H1 (cell line): ENCODE measurements around the gene ATP5MC3. TPM values are rescaled to one million over a fixed set of nuclear protein-coding genes. Genes with fewer than 3 reads are reported as not detected.

ENCODE experiments used
- CTCF ChIA-PET: fragments of 300-600 bp; sonication (Branson Sonifier 250); formaldehyde crosslinking; loops from one replicate; lab custom pipeline; 2021; ENCODE audit not compliant: partially characterized antibody; lab: Charles Lee
- POLR2A ChIA-PET: fragments of 300-600 bp; sonication (Branson Sonifier 250); formaldehyde crosslinking; loops from one replicate; lab custom pipeline; 2021; ENCODE audit warnings: inconsistent platforms; ENCODE audit not compliant: partially characterized antibody; lab: Charles Lee
- DNase-seq, 2 experiments: peaks; one replicate each; pipeline versions ENCODE4 v3.0.0 to v3.0.0-alpha.2; 2010 to 2022; ENCODE audit warnings: low spot score in 2 of 2, low read depth in 1 of 2, mixed read lengths in 1 of 2
- FAIRE-seq: peaks from 2 replicates; lab custom pipeline; 2011; peaks lifted over from hg19 to GRCh38; lab: Jason Lieb, UNC
- H2AFZ ChIP-seq: 2 replicates; pipeline ENCODE4 v1.8.1; 2012; ENCODE audit warnings: low read length, inconsistent platforms
- H2AK5ac ChIP-seq: 2 replicates; pipeline ENCODE4 v1.6.1; 2013; ENCODE audit warnings: low read depth, low read length
- H2BK120ac ChIP-seq: replicated peaks from 2 replicates; pipeline ENCODE3; 2013; ENCODE audit warnings: low read depth, low read length, inconsistent platforms
- H2BK12ac ChIP-seq: 2 replicates; pipeline ENCODE4 v1.6.1; 2013; ENCODE audit warnings: low read depth, low read length
- H2BK15ac ChIP-seq: 2 replicates; pipeline ENCODE4 v1.6.1; 2013; ENCODE audit warnings: low read length
- H2BK20ac ChIP-seq: 2 replicates; pipeline ENCODE4 v1.6.1; 2013; ENCODE audit warnings: low read length
- H2BK5ac ChIP-seq: 2 replicates; pipeline ENCODE4 v1.6.1; 2013; ENCODE audit warnings: low read depth, low read length
- H3K14ac ChIP-seq: 2 replicates; pipeline ENCODE4 v1.6.1; 2013; ENCODE audit warnings: inconsistent platforms; ENCODE audit not compliant: insufficient read length
- H3K18ac ChIP-seq: 2 replicates; pipeline ENCODE4 v1.6.1; 2013; ENCODE audit warnings: low read length; ENCODE audit errors: extremely low read depth
- H3K23ac ChIP-seq: 2 replicates; pipeline ENCODE4 v1.6.1; 2013; ENCODE audit warnings: inconsistent platforms; ENCODE audit not compliant: insufficient read length
- H3K23me2 ChIP-seq: 2 replicates; pipeline ENCODE4 v1.6.1; 2013; ENCODE audit warnings: low read depth, low read length
- H3K27ac ChIP-seq: 2 replicates; pipeline ENCODE4 v1.6.1; 2011; ENCODE audit warnings: low read depth, low read length, inconsistent platforms
- H3K27me3 ChIP-seq, 4 experiments: replicated peaks in 1 of 4; 1 replicate in 1 of 4; 2 replicates in 3 of 4; pipeline versions ENCODE4 v1.6.1 to v1.8.1; 2011 to 2013; ENCODE audit warnings: low read length in 3 of 4, mild to moderate bottlenecking in 3 of 4, inconsistent platforms in 2 of 4, mixed read lengths in 2 of 4, moderate library complexity in 1 of 4; ENCODE audit not compliant: control insufficient read depth in 3 of 4, insufficient read depth in 3 of 4; ENCODE audit errors: extremely low read depth in 1 of 4
- H3K36me3 ChIP-seq, 4 experiments: 2 replicates each; pipeline versions ENCODE4 v1.6.1 to v1.8.1; 2011 to 2013; ENCODE audit warnings: mild to moderate bottlenecking in 4 of 4, low read length in 3 of 4, moderate library complexity in 2 of 4, control low read depth in 1 of 4, inconsistent platforms in 1 of 4; ENCODE audit not compliant: insufficient read depth in 4 of 4, control insufficient read depth in 2 of 4
- H3K4ac ChIP-seq: replicated peaks from 2 replicates; pipeline ENCODE3; 2013; ENCODE audit warnings: low read length, low read depth, mixed read lengths, inconsistent platforms; ENCODE audit not compliant: insufficient read length
- H3K4me1 ChIP-seq, 4 experiments: replicated peaks in 1 of 4; 1 replicate in 1 of 4; 2 replicates in 3 of 4; pipeline versions ENCODE4 v1.6.1 to v1.8.1; 2011 to 2013; ENCODE audit warnings: low read length in 3 of 4, inconsistent platforms in 2 of 4, mixed read lengths in 1 of 4; ENCODE audit not compliant: insufficient read depth in 4 of 4, control insufficient read depth in 3 of 4
- H3K4me2 ChIP-seq, 2 experiments: 2 replicates each; pipeline versions ENCODE4 v1.6.1 to v1.8.1; 2011 to 2013; ENCODE audit warnings: low read depth in 2 of 2, low read length in 2 of 2, control low read depth in 1 of 2, inconsistent platforms in 1 of 2, mild to moderate bottlenecking in 1 of 2; ENCODE audit not compliant: insufficient read depth in 1 of 2
- H3K4me3 ChIP-seq, 4 experiments: fragments of 200-600, 300-600 bp in 1 of 4; sonication (generic), shearing (Covaris generic), sonication (Bioruptor Twin) in 1 of 4; 2 replicates each; pipeline versions ENCODE4 v1.5.1 to v1.8.1; 2011 to 2016; ENCODE audit warnings: low read length in 4 of 4, low read depth in 3 of 4, control low read depth in 2 of 4, inconsistent platforms in 2 of 4, mild to moderate bottlenecking in 2 of 4, mixed read lengths in 1 of 4, moderate library complexity in 1 of 4; ENCODE audit not compliant: insufficient read depth in 2 of 4; ENCODE audit errors: extremely low read depth in 1 of 4
- H3K56ac ChIP-seq: replicated peaks from 2 replicates; pipeline ENCODE3; 2013; ENCODE audit warnings: low read depth, mild to moderate bottlenecking, mixed read lengths, low read length, inconsistent platforms; ENCODE audit not compliant: insufficient read length
- H3K79me1 ChIP-seq: 2 replicates; pipeline ENCODE4 v1.6.1; 2013; ENCODE audit warnings: low read depth, low read length, control low read depth
- H3K79me2 ChIP-seq, 2 experiments: 2 replicates each; pipeline versions ENCODE4 v1.6.1 to v1.8.1; 2012 to 2013; ENCODE audit warnings: low read length in 2 of 2, mild to moderate bottlenecking in 2 of 2, inconsistent platforms in 1 of 2; ENCODE audit not compliant: insufficient read depth in 2 of 2, control insufficient read depth in 1 of 2
- H3K9ac ChIP-seq, 4 experiments: replicated peaks in 1 of 4; 1 replicate in 1 of 4; 2 replicates in 3 of 4; pipeline versions ENCODE4 v1.6.1 to v1.8.1; 2011 to 2013; ENCODE audit warnings: low read depth in 3 of 4, low read length in 3 of 4, control low read depth in 2 of 4, mild to moderate bottlenecking in 2 of 4, moderate library complexity in 2 of 4, inconsistent platforms in 1 of 4; ENCODE audit errors: extremely low read depth in 1 of 4
- H3K9me3 ChIP-seq, 2 experiments: 2 replicates each; pipeline versions ENCODE4 v1.6.1 to v1.8.1; 2012 to 2013; ENCODE audit warnings: mild to moderate bottlenecking in 2 of 2, moderate library complexity in 2 of 2, control low read depth in 1 of 2, inconsistent platforms in 1 of 2, low read depth in 1 of 2, low read length in 1 of 2, mixed read lengths in 1 of 2; ENCODE audit not compliant: insufficient read depth in 2 of 2
- H4K20me1 ChIP-seq, 2 experiments: replicated peaks in 1 of 2; 2 replicates each; pipeline versions ENCODE3 to v1.8.1; 2011 to 2013; ENCODE audit warnings: inconsistent platforms in 2 of 2, low read length in 2 of 2, mild to moderate bottlenecking in 1 of 2; ENCODE audit not compliant: insufficient read depth in 2 of 2, control insufficient read depth in 1 of 2
- H4K5ac ChIP-seq: 2 replicates; pipeline ENCODE4 v1.6.1; 2013; ENCODE audit warnings: low read length, low read depth, mixed read lengths, inconsistent platforms; ENCODE audit not compliant: insufficient read length
- H4K8ac ChIP-seq: 2 replicates; pipeline ENCODE4 v1.8.0; 2013; ENCODE audit warnings: mild to moderate bottlenecking, moderate library complexity, low read length, inconsistent platforms; ENCODE audit not compliant: insufficient read depth; ENCODE audit errors: extremely low read depth
- H4K91ac ChIP-seq: replicated peaks from 2 replicates; pipeline ENCODE3; 2013; ENCODE audit warnings: low read length, mixed read lengths, inconsistent platforms; ENCODE audit not compliant: insufficient read length
- ATF2 ChIP-seq: IDR thresholded peaks from 2 replicates; pipeline ENCODE4 v1.6.1; 2012; ENCODE audit warnings: low read length, inconsistent platforms
- CHD1 ChIP-seq: IDR thresholded peaks from 2 replicates; pipeline ENCODE4 v1.6.1; 2012; ENCODE audit warnings: low read depth, low read length, improper control_type of control experiment
- KDM1A ChIP-seq: fragments of 200-600, 300-600 bp; sonication (generic); IDR thresholded peaks from 2 replicates; pipeline ENCODE4 v1.7.1; 2016; ENCODE audit warnings: mild to moderate bottlenecking, low read length, borderline replicate concordance
- KDM5A ChIP-seq: fragments of 200-600 bp; IDR thresholded peaks from 2 replicates; pipeline ENCODE4 v1.7.1; 2012; ENCODE audit warnings: mild to moderate bottlenecking, low read length, inconsistent platforms, mixed read lengths
- RAD21 ChIP-seq, 2 experiments: IDR thresholded peaks in 1 of 2; conservative IDR thresholded peaks in 1 of 2; 2 replicates each; pipeline ENCODE4 v1.6.1; 2011; ENCODE audit warnings: low read depth in 2 of 2, low read length in 2 of 2, improper control_type of control experiment in 1 of 2, inconsistent platforms in 1 of 2, mild to moderate bottlenecking in 1 of 2, moderate library complexity in 1 of 2
- SIRT6 ChIP-seq: IDR thresholded peaks from one replicate; pipeline ENCODE4 v1.7.1; 2012; ENCODE audit warnings: low read length, inconsistent platforms
- SP1 ChIP-seq: IDR thresholded peaks from 2 replicates; pipeline ENCODE4 v1.6.1; 2011; ENCODE audit warnings: low read depth, low read length
- SRF ChIP-seq: IDR thresholded peaks from 2 replicates; pipeline ENCODE4 v1.6.1; 2011; ENCODE audit warnings: mild to moderate bottlenecking, low read depth, low read length, moderate library complexity
- TAF1 ChIP-seq: IDR thresholded peaks from 2 replicates; pipeline ENCODE4 v1.6.1; 2011; ENCODE audit warnings: mild to moderate bottlenecking, low read depth, low read length
- TBP ChIP-seq: IDR thresholded peaks from 2 replicates; pipeline ENCODE4 v1.6.1; 2011; ENCODE audit warnings: low read depth, low read length, improper control_type of control experiment
- TEAD4 ChIP-seq: IDR thresholded peaks from 2 replicates; pipeline ENCODE4 v1.6.1; 2012; ENCODE audit warnings: low read depth, low read length, inconsistent platforms, mixed read lengths
- YY1 ChIP-seq: IDR thresholded peaks from 2 replicates; pipeline ENCODE4 v1.6.1; 2011; ENCODE audit warnings: low read depth, mild to moderate bottlenecking, low read length
- WGBS, 2 experiments: shearing (Covaris generic) in 1 of 2; methylation state at CpG; one replicate each; pipeline versions ENCODE4 v1.1.6 to v1.1.7; 2013 to 2015; ENCODE audit warnings: low lambda C conversion rate in 2 of 2, mixed read lengths in 2 of 2, inconsistent platforms in 1 of 2, low coverage in 1 of 2, missing lambda C conversion rate in 1 of 2; ENCODE audit not compliant: insufficient replicate concordance in 2 of 2, insufficient coverage in 1 of 2, insufficient read length in 1 of 2; ENCODE audit errors: extremely low coverage in 1 of 2, missing lambda C conversion rate in 1 of 2; 5-methylcytosine and 5-hydroxymethylcytosine counted together
- polyA plus RNA-seq, 7 experiments: library from polyadenylated mRNA; depleted of rRNA in 3 of 7; stranded (reverse) in 5 of 7; unstranded in 2 of 7; fragments of >200 nt in 5 of 7; fragments of 200-250 nt in 2 of 7; gene quantifications; 1 replicate in 5 of 7; 2 replicates in 1 of 7; 4 replicates in 1 of 7; pipeline versions ENCODE4 v1.2.1 to v1.2.3, GENCODE V29; 2011 to 2013; ENCODE audit warnings: missing spikeins in 2 of 7, mixed read lengths in 2 of 7
- total RNA-seq: library from RNA; stranded (reverse); fragmentation: NEBNext Ultra II Directional; extraction: Animal tissue kit (Norgen Biotek cat#: 25700); gene quantifications from 2 replicates; pipeline ENCODE4 v1.2.1, GENCODE V29; 2021

Gene ATP5MC3
- total and polyA plus RNA-seq, 2 of the 8 experiments (the other 6 are each of a cell fraction or from before 2014, with no cell fraction given), result 320 to 856 TPM

GRCh38 chr2:175158894-175159293, 22.6 kb downstream of the ATP5MC3 start:
- H4K91ac ChIP-seq, result no peak overlapping the region
- no peak overlapping the region for H2AK5ac ChIP-seq
- H3K79me1 ChIP-seq, result peaks cover 6% of the 10 kb centered on the region; the same call in 1 of the 2 replicates
- H4K5ac ChIP-seq, result no peak overlapping the region
- H3K36me3 ChIP-seq, result peaks cover 0 to 4% (median 0%) of the 10 kb centered on the region in 4 experiments; a peak in 1 of 8 replicates
- no peak overlapping the region for H2BK120ac ChIP-seq
- no peak overlapping the region for H3K56ac ChIP-seq
- WGBS, 2 experiments, result 91% methylated on average over 4 of the region's 4 CpGs; no CpG with 5 or more reads in 1 of the 2 experiments
- no peak overlapping the region for H2AFZ ChIP-seq
- no peak overlapping the region for H3K27ac ChIP-seq
- peaks cover 26 to 94% of the 10 kb centered on the region in 2 experiments for H3K79me2 ChIP-seq
- H2BK20ac ChIP-seq, result no peak overlapping the region
- no peak overlapping the region for H3K4me3 ChIP-seq
- no peak overlapping the region for H3K9ac ChIP-seq
- ChIA-PET CTCF (interaction anchor here (0.6 kb wide), 1 partner anchor 112 kb away, joined by 3 read pairs; no protein-coding TSS in a partner anchor), POLR2A (interaction anchor here (0.7 kb wide), 1 partner anchor 8 kb away, joined by 5 read pairs; no protein-coding TSS in a partner anchor)
- no peaks in the 10 kb centered on the region for H3K27me3 ChIP-seq
- no peak overlapping the region for H3K18ac ChIP-seq
- no peaks in the 10 kb centered on the region for H3K9me3 ChIP-seq
- no peak overlapping the region for H3K14ac ChIP-seq
- no peak overlapping the region for H3K4me2 ChIP-seq
- peak overlapping the region; percentile 51; the same call in 1 of the 2 replicates for H4K8ac ChIP-seq
- no peak overlapping the region for H3K4ac ChIP-seq
- no peak for DNase-seq
- H3K4me1 ChIP-seq, result peaks cover 0 to 4% (median 0%) of the 10 kb centered on the region in 4 experiments; a peak in 1 of 7 replicates
- no peak overlapping the region for H3K23ac ChIP-seq
- no peak for FAIRE-seq
- H2BK12ac ChIP-seq, result no peak overlapping the region
- peaks cover 6 to 11% of the 10 kb centered on the region in 2 experiments for H4K20me1 ChIP-seq
- no peaks in the 10 kb centered on the region for H3K23me2 ChIP-seq
- no peak overlapping the region for H2BK5ac ChIP-seq
- TF ChIP-seq SP1 (no peak), ATF2 (no peak), SRF (no peak), TBP (no peak), KDM5A (no peak), KDM1A (no peak), SIRT6 (no peak), TEAD4 (no peak), TAF1 (no peak), RAD21 (IDR thresholded peaks at IDR 0.05 in 1 of 2, conservative IDR thresholded peaks at IDR 0.05 in 1 of 2; ENCODE audit: low read depth in 2 of 2, low read length in 2 of 2) (no peak), YY1 (no peak), CHD1 (no peak)
- no peak overlapping the region for H2BK15ac ChIP-seq
